BE2C (cell line): ENCODE results near the gene PCK1.

Experiments
- DNase-seq: peaks from one replicate; pipeline ENCODE4 v3.0.0-alpha.2; 2020
- H3K27me3 ChIP-seq: fragments of 250-450 bp; sonication (Bioruptor Pico); 2 replicates; pipeline ENCODE4 v1.5.1; 2020; ENCODE audit warnings: mild to moderate bottlenecking
- H3K36me3 ChIP-seq: fragments of 250-450 bp; sonication (Bioruptor Pico); 2 replicates; pipeline ENCODE4 v1.5.1; 2020; ENCODE audit warnings: mild to moderate bottlenecking
- H3K4me1 ChIP-seq: fragments of 250-450 bp; sonication (Bioruptor Pico); 2 replicates; pipeline ENCODE4 v1.5.1; 2020
- H3K4me3 ChIP-seq: 2 replicates; pipeline ENCODE4 v1.5.1; 2011; ENCODE audit warnings: low read depth, low read length
- H3K9me3 ChIP-seq: fragments of 250-450 bp; sonication (Bioruptor Pico); 2 replicates; pipeline ENCODE4 v1.5.1; 2020
- TF ChIP-seq, protein P1 (sequence below): IDR thresholded peaks from 2 replicates; pipeline ENCODE4 v1.5.1; 2012; ENCODE audit warnings: mild to moderate bottlenecking, low read depth, low read length

PCK1 gene

GRCh38 chr20:57522380-57523140 lies 38.4 kb upstream of the PCK1 start:
- TF ChIP-seq, protein P1, sequence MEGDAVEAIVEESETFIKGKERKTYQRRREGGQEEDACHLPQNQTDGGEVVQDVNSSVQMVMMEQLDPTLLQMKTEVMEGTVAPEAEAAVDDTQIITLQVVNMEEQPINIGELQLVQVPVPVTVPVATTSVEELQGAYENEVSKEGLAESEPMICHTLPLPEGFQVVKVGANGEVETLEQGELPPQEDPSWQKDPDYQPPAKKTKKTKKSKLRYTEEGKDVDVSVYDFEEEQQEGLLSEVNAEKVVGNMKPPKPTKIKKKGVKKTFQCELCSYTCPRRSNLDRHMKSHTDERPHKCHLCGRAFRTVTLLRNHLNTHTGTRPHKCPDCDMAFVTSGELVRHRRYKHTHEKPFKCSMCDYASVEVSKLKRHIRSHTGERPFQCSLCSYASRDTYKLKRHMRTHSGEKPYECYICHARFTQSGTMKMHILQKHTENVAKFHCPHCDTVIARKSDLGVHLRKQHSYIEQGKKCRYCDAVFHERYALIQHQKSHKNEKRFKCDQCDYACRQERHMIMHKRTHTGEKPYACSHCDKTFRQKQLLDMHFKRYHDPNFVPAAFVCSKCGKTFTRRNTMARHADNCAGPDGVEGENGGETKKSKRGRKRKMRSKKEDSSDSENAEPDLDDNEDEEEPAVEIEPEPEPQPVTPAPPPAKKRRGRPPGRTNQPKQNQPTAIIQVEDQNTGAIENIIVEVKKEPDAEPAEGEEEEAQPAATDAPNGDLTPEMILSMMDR, result no peak
- Histone ChIP-seq H3K4me3 (no peak overlapping the region), H3K9me3 (no peaks in the 10 kb centered on the region), H3K4me1 (no peaks in the 10 kb centered on the region), H3K36me3 (no peaks in the 10 kb centered on the region), H3K27me3 (no peaks in the 10 kb centered on the region)
- DNase-seq, result no peak

DNA sequence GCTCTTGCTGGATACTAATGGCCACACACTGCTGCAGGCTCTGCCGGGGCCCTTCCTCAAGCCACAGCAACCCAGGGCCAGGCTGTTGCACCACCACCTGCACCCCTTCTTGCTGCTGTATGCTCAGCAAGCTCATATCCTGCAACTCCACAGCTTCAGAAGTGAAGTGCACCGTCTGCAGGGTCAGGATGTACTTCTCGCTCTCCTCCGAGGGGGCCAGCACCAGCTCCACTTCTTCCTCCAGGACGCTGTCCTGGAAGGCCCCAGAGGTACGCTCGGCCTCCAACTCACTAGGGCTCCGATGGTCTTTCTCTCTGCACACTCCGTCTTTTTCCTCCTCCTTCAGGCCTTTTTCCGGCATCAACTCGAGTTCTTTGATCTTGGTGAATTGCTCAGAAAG lies 37.1 kb upstream of the PCK1 start:
- no peaks in the 10 kb centered on the region for H3K36me3 ChIP-seq
- H3K9me3 ChIP-seq, result no peaks in the 10 kb centered on the region
- peaks cover 4% of the 10 kb centered on the region; the same call in 1 of the 2 replicates for H3K27me3 ChIP-seq
- no peak overlapping the region for H3K4me3 ChIP-seq
- no peak for DNase-seq
- TF ChIP-seq, protein P1, result no peak
- no peaks in the 10 kb centered on the region for H3K4me1 ChIP-seq

DNA sequence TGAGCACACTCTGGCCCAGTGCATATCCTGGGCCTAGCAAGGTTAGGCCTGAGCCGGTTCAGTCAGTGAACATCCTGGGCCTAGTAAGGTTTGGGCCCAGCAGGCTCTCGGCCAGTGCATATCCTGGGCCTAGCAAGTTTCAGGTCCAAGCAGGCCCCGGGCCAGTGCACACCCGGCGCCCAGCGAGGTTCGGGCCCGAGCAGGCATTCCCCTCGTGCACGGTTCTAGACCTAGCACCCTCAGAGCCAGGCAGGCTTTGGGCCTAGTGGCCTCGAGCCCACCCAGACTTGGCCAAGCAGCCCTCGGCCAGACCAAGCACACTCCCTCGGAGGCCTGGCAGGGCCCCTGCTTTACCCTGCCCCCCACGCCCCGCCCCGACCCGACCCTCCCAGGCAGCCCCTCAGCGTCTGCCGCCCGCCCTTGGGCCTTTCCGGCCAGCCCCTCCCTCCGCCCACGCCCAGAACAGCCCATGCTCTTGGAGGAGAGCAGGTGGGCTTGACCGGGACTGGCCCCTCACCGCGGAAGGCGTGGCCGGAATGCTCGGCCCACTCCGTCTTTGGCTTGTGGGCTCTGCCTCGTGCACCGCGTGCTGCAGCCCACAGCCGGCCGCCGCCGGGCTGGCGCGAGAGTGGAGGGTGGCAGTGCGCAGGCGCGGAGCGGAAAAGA lies 36.3 kb upstream of the PCK1 start, which contains the start of gene CTCFL:
CTCFL (minus strand) TSS at position 630 of the 666 bp plus-strand sequence. CDS start 935 bp downstream, outside the sequence.
- no peak for DNase-seq

DNA sequence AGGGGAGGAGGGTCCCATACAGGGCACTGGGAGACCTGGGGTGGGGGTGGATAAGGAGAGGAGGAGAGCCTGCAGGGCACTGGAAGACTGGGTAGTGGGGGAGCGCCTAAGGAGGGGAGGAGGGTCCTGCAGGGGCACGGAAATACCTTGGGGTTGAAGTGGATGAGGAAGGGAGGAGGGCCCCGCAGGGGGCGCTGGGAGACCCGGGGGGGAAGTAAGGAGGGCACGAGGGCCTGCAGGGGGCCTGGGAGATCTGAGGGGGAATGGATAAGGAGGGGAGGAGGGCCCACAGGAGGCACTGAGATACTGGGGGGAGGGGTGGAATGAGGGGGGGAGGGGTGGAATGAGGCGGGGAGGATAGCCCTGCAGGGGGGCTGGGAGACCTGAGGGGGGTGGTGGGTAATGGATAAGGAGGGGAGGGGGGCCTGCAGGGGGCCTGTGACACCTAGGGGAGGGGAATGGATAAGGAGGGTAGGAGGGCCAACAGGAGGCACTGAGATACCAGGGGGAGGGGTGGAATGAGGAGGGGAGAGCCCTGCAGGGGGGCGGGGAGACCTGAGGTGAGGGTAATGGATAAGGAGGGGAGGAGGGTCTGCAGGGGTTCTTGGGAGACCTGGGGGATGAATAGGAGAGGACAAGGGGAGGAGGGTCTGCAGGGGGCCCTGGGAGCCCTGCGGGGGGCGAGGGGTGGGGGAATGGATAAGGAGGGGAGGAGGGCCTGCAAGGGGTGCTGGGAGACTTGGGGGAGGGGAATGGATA lies 35.4 kb upstream of the PCK1 start:
- Histone ChIP-seq H3K4me3 (no peak overlapping the region), H3K27me3 (peaks cover 6% of the 10 kb centered on the region; the same call in 1 of the 2 replicates), H3K36me3 (no peaks in the 10 kb centered on the region), H3K9me3 (no peaks in the 10 kb centered on the region), H3K4me1 (no peaks in the 10 kb centered on the region)
- no peak for DNase-seq
- TF ChIP-seq, protein P1, result no peak

More for the DNA sequence above, 36.3 kb upstream of the PCK1 start, which contains the start of gene CTCFL:
- Histone ChIP-seq H3K27me3 (peaks cover 4% of the 10 kb centered on the region; the same call in 1 of the 2 replicates), H3K9me3 (no peaks in the 10 kb centered on the region), H3K36me3 (no peaks in the 10 kb centered on the region), H3K4me1 (no peaks in the 10 kb centered on the region), H3K4me3 (no peak within 1 kb of the TSS)
- TF ChIP-seq, protein P1, result no peak

- peaks cover 6% of the 10 kb centered on the region; the same call in 1 of the 2 replicates for H3K27me3 ChIP-seq
- DNase-seq, result peak; percentile 40
- TF ChIP-seq, protein P1, result peak; percentile 29; the same call in 1 of the 2 replicates
Measured at GRCh38 chr20:57526087-57526884, 34.6 kb upstream of the PCK1 start.

More at GRCh38 chr20:57526087-57526884, 34.6 kb upstream of the PCK1 start:
- Histone ChIP-seq H3K36me3 (no peaks in the 10 kb centered on the region), H3K4me3 (no peak overlapping the region), H3K4me1 (no peaks in the 10 kb centered on the region), H3K9me3 (no peaks in the 10 kb centered on the region)
